Measurements from ENCODE around the gene ADCK2.
A peak's percentile ranks its signal among the peaks of the same experiment; 100 is the strongest.

Gene ADCK2

DNA sequence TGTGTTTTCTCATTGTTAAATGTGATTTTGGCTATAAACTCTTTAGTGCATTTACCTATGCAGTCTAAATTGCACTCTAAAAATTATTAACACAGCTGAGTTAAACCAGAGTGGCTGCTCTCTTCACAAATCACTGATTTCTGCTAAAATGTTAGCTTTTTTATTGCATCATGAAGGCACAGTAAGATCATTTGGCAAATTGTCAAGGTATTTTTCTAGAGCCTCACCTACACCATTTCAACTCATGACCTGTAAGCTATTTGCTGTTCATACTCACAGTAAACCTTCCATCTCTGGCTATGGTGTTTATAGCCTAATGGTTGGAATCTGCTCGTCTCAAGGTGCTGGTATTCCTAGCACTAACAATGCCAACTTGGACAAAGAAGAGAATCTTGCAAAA, 49.5 kb downstream of the ADCK2 start:
- TF ChIP-seq CREB1 (IDR thresholded peaks at IDR 0.05; ENCODE audit: low read depth) (no peak), CEBPB (IDR thresholded peaks at IDR 0.05) (peak; percentile 51), NFIC (IDR thresholded peaks at IDR 0.05) (peak; percentile 36; the same call in 1 of the 2 replicates)

DNA sequence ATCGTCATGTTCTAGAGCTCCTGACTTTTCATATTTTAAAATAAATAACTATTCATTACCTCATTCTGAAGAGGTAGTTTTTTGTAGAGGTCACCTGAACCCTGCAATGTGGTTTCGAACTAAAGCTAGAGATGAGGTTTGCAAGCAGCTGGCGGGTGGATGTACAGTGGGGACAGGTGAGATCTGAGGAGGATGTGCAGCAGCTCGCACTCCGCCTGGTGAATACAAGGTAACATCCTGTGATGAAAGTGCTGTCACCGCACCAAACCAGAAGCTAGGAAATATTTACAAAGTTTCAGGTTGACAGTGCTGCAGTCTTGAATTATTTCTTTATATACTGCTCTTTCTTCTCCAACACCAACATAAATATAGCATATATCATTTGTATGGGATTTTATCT, 50.3 kb downstream of the ADCK2 start:
- no peak for TF ChIP-seq TAF1 (IDR thresholded peaks at IDR 0.05; ENCODE audit: low read depth)
- TF ChIP-seq FOXM1 (IDR thresholded peaks at IDR 0.05; ENCODE audit: borderline replicate concordance, low read depth) = no peak
- no peak for TF ChIP-seq YY1 (IDR thresholded peaks at IDR 0.05; ENCODE audit: low read depth)
- no peak for TF ChIP-seq NFIC (IDR thresholded peaks at IDR 0.05)
- no peak for TF ChIP-seq TCF12 (IDR thresholded peaks at IDR 0.05; ENCODE audit: low read depth)
- TF ChIP-seq, protein P1, sequence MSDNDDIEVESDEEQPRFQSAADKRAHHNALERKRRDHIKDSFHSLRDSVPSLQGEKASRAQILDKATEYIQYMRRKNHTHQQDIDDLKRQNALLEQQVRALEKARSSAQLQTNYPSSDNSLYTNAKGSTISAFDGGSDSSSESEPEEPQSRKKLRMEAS (IDR thresholded peaks at IDR 0.05) = no peak
- TF ChIP-seq EP300 (IDR thresholded peaks at IDR 0.05; ENCODE audit: borderline replicate concordance) = no peak
- no peak for TF ChIP-seq CREB1 (IDR thresholded peaks at IDR 0.05; ENCODE audit: low read depth)
- TF ChIP-seq, protein P2, sequence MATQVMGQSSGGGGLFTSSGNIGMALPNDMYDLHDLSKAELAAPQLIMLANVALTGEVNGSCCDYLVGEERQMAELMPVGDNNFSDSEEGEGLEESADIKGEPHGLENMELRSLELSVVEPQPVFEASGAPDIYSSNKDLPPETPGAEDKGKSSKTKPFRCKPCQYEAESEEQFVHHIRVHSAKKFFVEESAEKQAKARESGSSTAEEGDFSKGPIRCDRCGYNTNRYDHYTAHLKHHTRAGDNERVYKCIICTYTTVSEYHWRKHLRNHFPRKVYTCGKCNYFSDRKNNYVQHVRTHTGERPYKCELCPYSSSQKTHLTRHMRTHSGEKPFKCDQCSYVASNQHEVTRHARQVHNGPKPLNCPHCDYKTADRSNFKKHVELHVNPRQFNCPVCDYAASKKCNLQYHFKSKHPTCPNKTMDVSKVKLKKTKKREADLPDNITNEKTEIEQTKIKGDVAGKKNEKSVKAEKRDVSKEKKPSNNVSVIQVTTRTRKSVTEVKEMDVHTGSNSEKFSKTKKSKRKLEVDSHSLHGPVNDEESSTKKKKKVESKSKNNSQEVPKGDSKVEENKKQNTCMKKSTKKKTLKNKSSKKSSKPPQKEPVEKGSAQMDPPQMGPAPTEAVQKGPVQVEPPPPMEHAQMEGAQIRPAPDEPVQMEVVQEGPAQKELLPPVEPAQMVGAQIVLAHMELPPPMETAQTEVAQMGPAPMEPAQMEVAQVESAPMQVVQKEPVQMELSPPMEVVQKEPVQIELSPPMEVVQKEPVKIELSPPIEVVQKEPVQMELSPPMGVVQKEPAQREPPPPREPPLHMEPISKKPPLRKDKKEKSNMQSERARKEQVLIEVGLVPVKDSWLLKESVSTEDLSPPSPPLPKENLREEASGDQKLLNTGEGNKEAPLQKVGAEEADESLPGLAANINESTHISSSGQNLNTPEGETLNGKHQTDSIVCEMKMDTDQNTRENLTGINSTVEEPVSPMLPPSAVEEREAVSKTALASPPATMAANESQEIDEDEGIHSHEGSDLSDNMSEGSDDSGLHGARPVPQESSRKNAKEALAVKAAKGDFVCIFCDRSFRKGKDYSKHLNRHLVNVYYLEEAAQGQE (IDR thresholded peaks at IDR 0.05; ENCODE audit: low read depth) = no peak
- no peak for TF ChIP-seq TEAD4 (IDR thresholded peaks at IDR 0.05)
- TF ChIP-seq, protein P3, sequence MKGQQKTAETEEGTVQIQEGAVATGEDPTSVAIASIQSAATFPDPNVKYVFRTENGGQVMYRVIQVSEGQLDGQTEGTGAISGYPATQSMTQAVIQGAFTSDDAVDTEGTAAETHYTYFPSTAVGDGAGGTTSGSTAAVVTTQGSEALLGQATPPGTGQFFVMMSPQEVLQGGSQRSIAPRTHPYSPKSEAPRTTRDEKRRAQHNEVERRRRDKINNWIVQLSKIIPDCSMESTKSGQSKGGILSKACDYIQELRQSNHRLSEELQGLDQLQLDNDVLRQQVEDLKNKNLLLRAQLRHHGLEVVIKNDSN (IDR thresholded peaks at IDR 0.05) = no peak
- no peak for TF ChIP-seq EGR1 (IDR thresholded peaks at IDR 0.05)
- no peak for TF ChIP-seq CEBPB (IDR thresholded peaks at IDR 0.05)
- TF ChIP-seq RAD21 (IDR thresholded peaks at IDR 0.05; ENCODE audit: low read depth) = no peak
- TF ChIP-seq ZBTB7A (IDR thresholded peaks at IDR 0.05; ENCODE audit: low read depth) = no peak

DNA sequence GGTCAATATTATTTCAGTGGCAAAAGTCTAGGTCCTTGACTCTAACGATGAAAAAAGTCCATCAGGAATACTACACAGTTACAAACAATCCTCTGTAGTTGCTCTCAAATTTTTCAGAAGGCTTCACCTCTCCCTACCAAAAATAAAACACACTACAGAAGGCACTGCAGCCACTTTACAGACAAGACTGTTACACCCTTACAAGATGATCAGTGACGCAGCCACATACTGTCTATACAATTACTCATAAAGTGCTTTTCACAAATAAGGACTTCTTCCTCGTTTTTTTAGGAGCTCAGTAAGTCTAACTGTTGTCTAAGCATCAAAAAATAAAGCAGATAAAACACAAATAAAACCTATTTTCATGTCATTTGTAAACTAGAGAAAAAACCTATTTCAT, 50.8 kb downstream of the ADCK2 start:
- TF ChIP-seq, protein P2 (IDR thresholded peaks at IDR 0.05; ENCODE audit: low read depth) = no peak
- no peak for TF ChIP-seq NFIC (IDR thresholded peaks at IDR 0.05)

DNA sequence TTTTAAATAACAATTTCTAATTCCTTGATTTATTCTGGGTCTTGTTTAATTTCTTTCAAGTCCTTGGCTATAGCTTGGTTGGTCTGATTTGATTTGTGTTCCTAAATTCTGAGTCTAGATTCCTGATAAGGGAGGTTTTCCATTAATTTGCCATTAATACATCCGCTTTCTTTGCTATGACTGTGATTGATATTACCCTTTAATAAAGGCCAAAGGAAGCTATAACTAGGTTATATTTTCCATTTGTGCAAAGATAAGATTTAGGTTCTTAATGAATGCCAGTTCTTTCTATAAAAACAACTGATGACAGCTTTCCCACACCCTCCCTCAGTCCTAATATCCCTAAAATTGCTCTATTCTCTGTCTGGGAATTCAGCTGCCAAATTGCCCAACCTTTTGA, 52.0 kb downstream of the ADCK2 start:
- TF ChIP-seq, protein P3 (IDR thresholded peaks at IDR 0.05) = no peak
- TF ChIP-seq CEBPB (IDR thresholded peaks at IDR 0.05) (no peak), ZBTB7A (IDR thresholded peaks at IDR 0.05; ENCODE audit: low read depth) (no peak), CREB1 (IDR thresholded peaks at IDR 0.05; ENCODE audit: low read depth) (no peak), TCF12 (IDR thresholded peaks at IDR 0.05; ENCODE audit: low read depth) (no peak), TAF1 (IDR thresholded peaks at IDR 0.05; ENCODE audit: low read depth) (no peak), YY1 (IDR thresholded peaks at IDR 0.05; ENCODE audit: low read depth) (no peak), RAD21 (IDR thresholded peaks at IDR 0.05; ENCODE audit: low read depth) (no peak), NFIC (IDR thresholded peaks at IDR 0.05) (no peak), FOXM1 (IDR thresholded peaks at IDR 0.05; ENCODE audit: borderline replicate concordance, low read depth) (no peak)
- TF ChIP-seq, protein P1 (IDR thresholded peaks at IDR 0.05) = no peak
- TF ChIP-seq, protein P2 (IDR thresholded peaks at IDR 0.05; ENCODE audit: low read depth) = no peak

DNA sequence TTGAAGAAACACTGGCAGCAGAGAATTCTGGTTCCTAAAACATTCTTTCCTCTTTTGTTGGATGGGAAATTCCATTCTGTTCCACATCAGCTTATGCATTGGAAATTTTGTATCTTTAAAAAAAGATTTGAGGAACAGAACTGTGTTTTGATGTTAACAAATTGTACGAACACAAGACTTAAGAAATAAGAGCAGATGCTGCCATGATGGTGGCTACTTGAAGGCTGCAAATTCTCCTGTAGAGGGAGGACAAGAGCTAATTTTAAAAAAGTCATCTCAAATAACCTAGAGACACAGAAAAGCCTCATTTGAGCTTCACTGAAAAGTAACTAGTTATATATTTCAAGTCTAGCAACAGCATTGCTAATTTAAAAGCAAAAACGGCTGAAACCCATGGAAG, 53.5 kb downstream of the ADCK2 start:
- TF ChIP-seq RAD21 (IDR thresholded peaks at IDR 0.05; ENCODE audit: low read depth) = peak; percentile 41; the same call in 1 of the 2 replicates
- no peak for TF ChIP-seq ZBTB7A (IDR thresholded peaks at IDR 0.05; ENCODE audit: low read depth)
